Ascending aorta (tissue), 2 donors: ENCODE data around the gene CD22. TPM values are rescaled to one million over a fixed set of nuclear protein-coding genes. Genes with fewer than 3 reads are reported as not detected.

Source experiments
- DNase-seq, 2 donors: peaks; one replicate each; pipeline ENCODE4 v3.0.0-alpha.2; 2019; ENCODE audit warnings: low spot score in 2 of 2
- H3K27ac ChIP-seq, 2 donors: fragments of 200-600 bp; sonication (generic); one replicate each; pipeline ENCODE4 v1.5.1; 2016 to 2017; ENCODE audit warnings: mild to moderate bottlenecking in 1 of 2
- H3K27me3 ChIP-seq: fragments of 200-600 bp; sonication (generic); one replicate; pipeline ENCODE4 v1.5.1; 2017
- H3K36me3 ChIP-seq, 2 donors: fragments of 200-600 bp; sonication (generic); one replicate each; pipeline ENCODE4 v1.5.1; 2016
- H3K4me1 ChIP-seq, 2 donors: fragments of 200-600 bp; sonication (generic); one replicate each; pipeline ENCODE4 v1.5.1; 2016 to 2017; ENCODE audit warnings: mild to moderate bottlenecking in 1 of 2
- H3K4me3 ChIP-seq, 2 donors: fragments of 200-600 bp; sonication (generic); one replicate each; pipeline ENCODE4 v1.5.1; 2016 to 2017; ENCODE audit warnings: mild to moderate bottlenecking in 1 of 2
- H3K9me3 ChIP-seq, 2 donors: fragments of 200-600 bp; sonication (generic); one replicate each; pipeline ENCODE4 v1.5.1; 2016
- intact Hi-C: fragments of 100-400 bp; cut with DNase I; formaldehyde crosslinking; loops from one replicate; pipeline ENCODE4 v1.15.1; 2023
- total RNA-seq: library from RNA; depleted of rRNA; stranded (reverse); fragments of >200 nt; gene quantifications from one replicate; pipeline ENCODE4 v1.1.0, GENCODE V29; 2016
- TF ChIP-seq, protein P1 (sequence below), 3 experiments: fragments of 200-600 bp in 2 of 3; fragments of 450-650 bp in 1 of 3; sonication (generic) in 2 of 3; IDR thresholded peaks; one replicate each; pipeline ENCODE4 v1.5.1; 2016 to 2019; ENCODE audit warnings: antibody characterized with exemption in 3 of 3, mild to moderate bottlenecking in 1 of 3, moderate library complexity in 1 of 3

CD22 gene
- total RNA-seq, 1 donor from 2014 or later, result 0.75 TPM

- intact Hi-C loops, result no loop called here
- Histone ChIP-seq H3K9me3 (no peaks in the 10 kb centered on the region), H3K36me3 (no peaks in the 10 kb centered on the region), H3K27ac (no peak overlapping the region), H3K4me1 (no peaks in the 10 kb centered on the region), H3K4me3 (no peak overlapping the region), H3K27me3 (no peaks in the 10 kb centered on the region)
- no peak for DNase-seq
- TF ChIP-seq, protein P1, sequence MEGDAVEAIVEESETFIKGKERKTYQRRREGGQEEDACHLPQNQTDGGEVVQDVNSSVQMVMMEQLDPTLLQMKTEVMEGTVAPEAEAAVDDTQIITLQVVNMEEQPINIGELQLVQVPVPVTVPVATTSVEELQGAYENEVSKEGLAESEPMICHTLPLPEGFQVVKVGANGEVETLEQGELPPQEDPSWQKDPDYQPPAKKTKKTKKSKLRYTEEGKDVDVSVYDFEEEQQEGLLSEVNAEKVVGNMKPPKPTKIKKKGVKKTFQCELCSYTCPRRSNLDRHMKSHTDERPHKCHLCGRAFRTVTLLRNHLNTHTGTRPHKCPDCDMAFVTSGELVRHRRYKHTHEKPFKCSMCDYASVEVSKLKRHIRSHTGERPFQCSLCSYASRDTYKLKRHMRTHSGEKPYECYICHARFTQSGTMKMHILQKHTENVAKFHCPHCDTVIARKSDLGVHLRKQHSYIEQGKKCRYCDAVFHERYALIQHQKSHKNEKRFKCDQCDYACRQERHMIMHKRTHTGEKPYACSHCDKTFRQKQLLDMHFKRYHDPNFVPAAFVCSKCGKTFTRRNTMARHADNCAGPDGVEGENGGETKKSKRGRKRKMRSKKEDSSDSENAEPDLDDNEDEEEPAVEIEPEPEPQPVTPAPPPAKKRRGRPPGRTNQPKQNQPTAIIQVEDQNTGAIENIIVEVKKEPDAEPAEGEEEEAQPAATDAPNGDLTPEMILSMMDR (IDR thresholded peaks at IDR 0.05), result no peak
Observed at GRCh38 chr19:35327642-35328041, 1.3 kb upstream of the CD22 start.

GRCh38 chr19:35329323-35329722, 336 bp downstream of the CD22 start:
- Histone ChIP-seq H3K9me3 (no peaks in the 10 kb centered on the region), H3K27me3 (no peaks in the 10 kb centered on the region), H3K4me3 (no peak overlapping the region), H3K4me1 (no peaks in the 10 kb centered on the region), H3K27ac (no peak overlapping the region), H3K36me3 (no peaks in the 10 kb centered on the region)
- no peak for DNase-seq
- intact Hi-C loops, result no loop called here
- TF ChIP-seq, protein P1 (IDR thresholded peaks at IDR 0.05), result no peak

DNA sequence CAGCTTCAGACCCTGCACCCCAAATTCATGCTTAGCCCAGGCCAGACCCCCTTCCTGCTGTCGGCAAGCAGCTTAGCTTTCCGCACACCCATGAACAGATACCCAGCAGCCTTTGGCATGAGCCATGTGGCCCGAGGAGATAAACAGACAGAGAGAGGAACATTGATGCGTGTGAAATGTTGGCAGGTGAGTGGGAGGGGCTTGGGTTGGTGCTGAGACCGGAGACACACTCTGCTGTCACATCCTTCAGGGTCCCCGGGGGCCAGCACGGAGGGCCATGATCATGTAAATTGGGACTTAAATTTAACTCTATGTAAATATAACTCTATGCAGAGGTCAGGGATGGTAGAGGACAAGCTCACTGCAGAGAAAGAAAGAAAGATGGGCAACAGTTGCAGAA, 1.5 kb downstream of the CD22 start:
- no peaks in the 10 kb centered on the region for H3K9me3 ChIP-seq
- no peak overlapping the region for H3K27ac ChIP-seq
- H3K36me3 ChIP-seq, result no peaks in the 10 kb centered on the region
- intact Hi-C loops, result no loop called here
- H3K4me1 ChIP-seq, result no peaks in the 10 kb centered on the region
- no peaks in the 10 kb centered on the region for H3K27me3 ChIP-seq
- no peak for DNase-seq
- TF ChIP-seq, protein P1 (IDR thresholded peaks at IDR 0.05), result no peak
- H3K4me3 ChIP-seq, result no peak overlapping the region

- H3K27me3 ChIP-seq, result no peaks in the 10 kb centered on the region
- DNase-seq, result no peak
- intact Hi-C loops, result no loop called here
Observed at GRCh38 chr19:35331551-35332214, 2.7 kb downstream of the CD22 start.

DNA sequence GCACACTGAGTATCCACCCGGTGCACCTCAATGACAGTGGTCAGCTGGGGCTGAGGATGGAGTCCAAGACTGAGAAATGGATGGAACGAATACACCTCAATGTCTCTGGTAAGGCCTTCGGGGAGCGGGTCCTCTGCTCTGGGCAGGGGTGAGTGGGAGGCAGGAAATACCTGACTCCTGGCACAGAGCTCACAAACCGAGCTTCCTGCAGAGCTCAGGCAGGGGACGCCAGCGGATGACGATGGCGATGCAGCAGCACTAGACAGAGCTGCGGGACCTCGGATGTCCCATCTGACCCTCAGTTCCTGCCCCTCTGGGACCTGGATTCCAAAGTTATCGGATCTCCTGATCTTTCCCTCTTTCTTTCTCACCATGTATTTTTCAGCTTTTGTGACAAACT, 3.8 kb downstream of the CD22 start:
- DNase-seq, result no peak
- Histone ChIP-seq H3K36me3 (no peaks in the 10 kb centered on the region), H3K27ac (no peak overlapping the region), H3K4me1 (no peaks in the 10 kb centered on the region), H3K4me3 (no peak overlapping the region), H3K27me3 (no peaks in the 10 kb centered on the region), H3K9me3 (no peaks in the 10 kb centered on the region)
- TF ChIP-seq, protein P1 (IDR thresholded peaks at IDR 0.05), result no peak
- intact Hi-C loops, result no loop called here

More at GRCh38 chr19:35331551-35332214, 2.7 kb downstream of the CD22 start:
- Histone ChIP-seq H3K36me3 (no peaks in the 10 kb centered on the region), H3K4me3 (no peak overlapping the region), H3K9me3 (no peaks in the 10 kb centered on the region), H3K27ac (no peak overlapping the region), H3K4me1 (no peaks in the 10 kb centered on the region)
- TF ChIP-seq, protein P1 (IDR thresholded peaks at IDR 0.05), result no peak
